Left ventricle myocardium inferior (tissue), 1 donor: Measurements from ENCODE around the gene RXRA. TPM values are rescaled to one million over a fixed set of nuclear protein-coding genes. Genes with fewer than 3 reads are reported as not detected.

Experiments used
- DNase-seq: peaks from one replicate; pipeline ENCODE4 v3.0.0-alpha.2; 2020
- H3K27ac ChIP-seq: fragments of 200-600 bp; replicated peaks from 2 replicates; pipeline ENCODE4 v1.8.0; 2021
- H3K27me3 ChIP-seq: fragments of 200-600 bp; 2 replicates; pipeline ENCODE4 v1.8.0; 2021; ENCODE audit warnings: low read depth
- H3K36me3 ChIP-seq: fragments of 200-600 bp; 2 replicates; pipeline ENCODE4 v1.8.0; 2021
- H3K4me1 ChIP-seq: fragments of 200-600 bp; 2 replicates; pipeline ENCODE4 v1.8.0; 2021
- H3K4me3 ChIP-seq: fragments of 200-600 bp; 2 replicates; pipeline ENCODE4 v1.8.0; 2021; ENCODE audit warnings: mild to moderate bottlenecking, moderate library complexity
- H3K9me3 ChIP-seq: fragments of 200-600 bp; replicated peaks from 2 replicates; pipeline ENCODE4 v1.8.0; 2021
- intact Hi-C: fragments of 100-400 bp; cut with micrococcal nuclease; formaldehyde crosslinking; loops from one replicate; pipeline ENCODE4 v1.11.0; 2022
- total RNA-seq: library from RNA; stranded (reverse); fragmentation: NEBNext Ultra II Directional; extraction: Animal tissue kit (Norgen Biotek cat#: 25700); gene quantifications from one replicate; pipeline ENCODE4 v1.2.1, GENCODE V29; 2021
- TF ChIP-seq, protein P1 (sequence below): fragments of 200-600 bp; IDR thresholded peaks from 2 replicates; pipeline ENCODE4 v1.8.0; 2021; ENCODE audit warnings: antibody characterized with exemption, mild to moderate bottlenecking, borderline replicate concordance
- donor health status: DM: no; HTN: yes; CAD: no; lungs with severe emphysema.

RXRA gene
- total RNA-seq, 1 donor from 2014 or later = 57.1 TPM

DNA sequence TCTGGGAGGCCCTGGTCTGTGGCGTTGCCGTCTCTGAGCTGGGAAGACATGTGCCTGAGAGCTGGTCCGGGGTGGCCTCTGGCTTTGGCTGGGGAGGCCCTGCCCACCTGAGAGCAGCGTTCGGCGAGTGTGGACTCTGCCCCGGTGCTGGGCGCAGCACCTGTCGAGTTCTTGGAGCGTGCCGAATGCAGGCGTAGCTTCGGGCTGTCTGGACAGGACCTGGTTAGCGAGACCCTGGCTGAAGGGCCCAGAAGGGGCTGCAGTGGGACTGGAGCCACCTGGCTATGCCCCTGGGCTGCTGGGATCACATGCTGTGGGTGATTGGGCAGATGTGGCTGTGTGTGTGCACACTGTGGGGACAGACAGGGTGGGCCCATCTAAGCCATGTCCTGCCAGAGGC lies 56.5 kb downstream of the RXRA start:
- Histone ChIP-seq H3K27ac (peak overlapping the region; percentile 59), H3K27me3 (no peaks in the 10 kb centered on the region), H3K36me3 (no peaks in the 10 kb centered on the region), H3K9me3 (no peaks in the 10 kb centered on the region), H3K4me1 (peaks cover 100% of the 10 kb centered on the region), H3K4me3 (no peak overlapping the region)
- no peak for DNase-seq
- TF ChIP-seq, protein P1, sequence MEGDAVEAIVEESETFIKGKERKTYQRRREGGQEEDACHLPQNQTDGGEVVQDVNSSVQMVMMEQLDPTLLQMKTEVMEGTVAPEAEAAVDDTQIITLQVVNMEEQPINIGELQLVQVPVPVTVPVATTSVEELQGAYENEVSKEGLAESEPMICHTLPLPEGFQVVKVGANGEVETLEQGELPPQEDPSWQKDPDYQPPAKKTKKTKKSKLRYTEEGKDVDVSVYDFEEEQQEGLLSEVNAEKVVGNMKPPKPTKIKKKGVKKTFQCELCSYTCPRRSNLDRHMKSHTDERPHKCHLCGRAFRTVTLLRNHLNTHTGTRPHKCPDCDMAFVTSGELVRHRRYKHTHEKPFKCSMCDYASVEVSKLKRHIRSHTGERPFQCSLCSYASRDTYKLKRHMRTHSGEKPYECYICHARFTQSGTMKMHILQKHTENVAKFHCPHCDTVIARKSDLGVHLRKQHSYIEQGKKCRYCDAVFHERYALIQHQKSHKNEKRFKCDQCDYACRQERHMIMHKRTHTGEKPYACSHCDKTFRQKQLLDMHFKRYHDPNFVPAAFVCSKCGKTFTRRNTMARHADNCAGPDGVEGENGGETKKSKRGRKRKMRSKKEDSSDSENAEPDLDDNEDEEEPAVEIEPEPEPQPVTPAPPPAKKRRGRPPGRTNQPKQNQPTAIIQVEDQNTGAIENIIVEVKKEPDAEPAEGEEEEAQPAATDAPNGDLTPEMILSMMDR = no peak
- intact Hi-C loops = no loop called here

DNA sequence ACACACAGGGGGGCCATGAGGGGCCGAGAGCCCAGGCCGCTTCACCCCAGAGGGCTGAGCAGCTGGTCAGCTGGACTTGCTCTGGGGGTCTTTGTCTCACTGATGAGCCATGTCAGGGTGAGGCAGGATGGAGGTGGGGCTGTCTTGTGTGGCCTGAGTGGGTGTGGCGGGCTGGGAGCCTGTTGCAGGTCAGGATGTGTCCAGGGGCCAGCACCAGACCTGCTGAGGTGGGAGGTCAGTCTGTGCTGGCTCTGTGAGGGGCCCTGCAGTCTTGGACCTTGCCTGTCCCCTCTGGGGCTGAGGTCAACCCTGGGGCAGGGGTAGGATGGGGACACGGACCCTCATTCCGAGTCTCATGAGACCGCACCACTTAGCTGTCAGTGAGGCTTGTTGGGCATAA lies 56.9 kb downstream of the RXRA start:
- H3K27ac ChIP-seq = peak overlapping the region; percentile 59
- TF ChIP-seq, protein P1 = no peak
- H3K4me3 ChIP-seq = no peak overlapping the region
- DNase-seq = no peak
- H3K9me3 ChIP-seq = no peaks in the 10 kb centered on the region
- H3K27me3 ChIP-seq = no peaks in the 10 kb centered on the region
- peaks cover 100% of the 10 kb centered on the region for H3K4me1 ChIP-seq
- no peaks in the 10 kb centered on the region for H3K36me3 ChIP-seq
- intact Hi-C loops = no loop called here

DNA sequence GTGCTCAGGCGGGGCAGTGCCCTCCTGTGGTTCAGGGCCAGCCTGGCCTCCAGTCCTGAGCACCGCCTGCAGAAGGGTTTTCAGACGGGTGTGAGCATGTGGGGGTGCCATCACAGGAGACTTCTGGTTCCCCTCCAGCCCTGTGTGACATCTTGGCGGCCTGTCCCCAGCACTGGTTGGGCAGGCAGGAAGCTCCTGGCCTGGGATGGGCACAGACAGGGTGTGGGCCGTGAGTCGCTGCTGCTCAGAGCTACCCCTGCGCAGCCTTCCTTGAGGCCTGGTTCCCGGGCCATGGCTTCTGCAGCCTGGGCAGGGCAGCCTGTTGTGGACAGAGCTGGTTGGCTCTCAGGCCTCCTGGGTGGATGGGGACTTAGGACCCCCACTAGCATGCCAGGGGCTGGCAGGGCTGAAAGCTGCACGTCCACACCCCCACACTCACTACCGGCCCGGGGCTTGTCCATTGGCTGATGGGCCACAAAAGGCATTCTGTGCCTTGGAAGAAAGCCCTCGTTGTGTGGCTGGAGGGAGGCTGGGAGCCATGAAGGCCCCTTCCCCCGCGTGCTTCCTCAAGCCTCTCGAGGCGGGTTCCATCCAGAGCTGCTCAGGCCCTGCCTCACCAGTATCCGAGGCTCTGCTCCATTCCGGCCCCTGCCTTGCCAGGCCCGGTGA lies 58.7 kb downstream of the RXRA start:
- Histone ChIP-seq H3K9me3 (no peaks in the 10 kb centered on the region), H3K36me3 (no peaks in the 10 kb centered on the region), H3K4me1 (peaks cover 100% of the 10 kb centered on the region), H3K4me3 (no peak overlapping the region), H3K27me3 (no peaks in the 10 kb centered on the region), H3K27ac (peak overlapping the region; percentile 72)
- TF ChIP-seq, protein P1 = peak; percentile 10
- intact Hi-C loops = no loop called here
- DNase-seq = no peak

DNA sequence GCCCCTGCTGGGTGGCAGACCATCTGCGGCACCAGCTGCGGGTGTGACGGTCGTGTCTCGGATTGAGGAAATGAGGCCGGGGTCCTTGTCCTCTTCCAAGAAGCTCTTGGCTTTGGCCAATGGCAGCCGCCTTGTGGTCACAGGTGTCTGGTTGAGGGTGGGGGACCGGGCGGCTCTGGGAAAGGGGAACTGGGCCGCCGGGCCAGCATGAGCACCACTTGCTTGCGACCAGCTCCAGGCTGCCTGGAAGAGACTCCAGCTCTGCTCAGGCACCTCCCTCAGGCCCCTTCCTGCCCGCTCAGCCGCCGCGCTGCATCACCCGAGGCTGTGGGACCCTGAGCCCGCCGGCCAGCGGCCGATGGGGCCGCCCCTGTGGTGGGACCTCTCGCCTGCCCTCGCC lies 59.7 kb downstream of the RXRA start:
- no peaks in the 10 kb centered on the region for H3K27me3 ChIP-seq
- no peak overlapping the region for H3K4me3 ChIP-seq
- H3K36me3 ChIP-seq = no peaks in the 10 kb centered on the region
- intact Hi-C loops = no loop called here
- TF ChIP-seq, protein P1 = no peak
- H3K4me1 ChIP-seq = peaks cover 100% of the 10 kb centered on the region
- H3K27ac ChIP-seq = peak overlapping the region; percentile 72
- DNase-seq = no peak
- H3K9me3 ChIP-seq = no peaks in the 10 kb centered on the region

DNA sequence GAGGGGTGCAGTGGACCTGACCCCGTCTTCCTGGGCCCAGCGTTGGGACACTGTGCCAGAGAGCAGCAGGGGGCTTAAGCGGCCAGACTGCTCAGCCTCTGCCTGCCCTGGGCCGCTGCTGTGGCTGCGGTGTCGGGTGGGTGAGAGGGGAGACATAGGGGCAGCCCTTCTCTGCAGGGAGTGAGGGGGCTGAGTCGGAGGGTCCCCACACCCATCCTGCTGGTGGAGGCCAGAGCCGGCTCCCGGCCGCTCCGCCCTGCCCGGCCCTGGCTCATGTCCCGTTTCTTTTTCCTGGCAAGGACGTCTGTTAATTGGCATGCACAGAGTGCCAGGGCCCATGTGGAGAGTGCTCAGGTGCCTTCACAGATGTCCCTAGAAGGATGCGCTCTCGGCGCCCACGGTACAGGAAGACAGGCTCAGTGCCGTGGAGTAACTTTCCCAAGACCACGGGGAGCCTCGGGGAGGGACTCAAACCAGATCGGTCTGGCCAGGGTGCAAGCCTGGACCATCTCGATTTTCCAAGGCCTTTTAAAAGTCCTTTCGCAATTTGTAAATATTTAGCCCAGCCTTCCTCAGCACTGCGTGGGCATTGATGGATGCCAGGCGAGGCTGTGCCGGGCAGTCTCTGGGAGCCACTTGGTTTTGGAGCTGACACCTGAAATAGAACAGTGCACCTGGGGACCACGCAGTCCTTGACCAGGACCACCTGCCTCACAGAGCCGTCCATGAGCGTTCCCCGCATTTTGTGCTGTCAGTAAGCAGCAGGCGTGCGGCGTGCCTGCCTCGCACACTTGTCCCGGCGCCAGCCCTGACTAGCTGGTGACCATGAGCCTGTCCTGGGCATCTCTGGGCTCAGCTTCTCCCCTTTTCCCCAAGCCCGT lies 60.9 kb downstream of the RXRA start:
- TF ChIP-seq, protein P1 = no peak
- H3K4me1 ChIP-seq = peaks cover 100% of the 10 kb centered on the region
- H3K4me3 ChIP-seq = peak overlapping the region; percentile 3
- intact Hi-C loops = no loop called here
- H3K27ac ChIP-seq = peak overlapping the region; percentile 72
- H3K36me3 ChIP-seq = no peaks in the 10 kb centered on the region
- H3K9me3 ChIP-seq = no peaks in the 10 kb centered on the region
- H3K27me3 ChIP-seq = no peaks in the 10 kb centered on the region
- DNase-seq = no peak
